IgD-negative memory B cell (primary cell): ENCODE measurements around the gene CD83. TPM values are rescaled to one million over a fixed set of nuclear protein-coding genes. Genes with fewer than 3 reads are reported as not detected.

Source experiments
- H3K27ac Mint-ChIP-seq, 3 donors: one replicate each; pipeline ENCODE4 v1.8.0; 2020 to 2022; ENCODE audit warnings: mild to moderate bottlenecking in 3 of 3, mixed read lengths in 3 of 3, moderate library complexity in 1 of 3
- H3K27me3 Mint-ChIP-seq: one replicate; pipeline ENCODE4 v1.8.0; 2021; ENCODE audit warnings: mixed read lengths
- H3K36me3 Mint-ChIP-seq: one replicate; pipeline ENCODE4 v1.8.0; 2020; ENCODE audit warnings: mild to moderate bottlenecking, mixed read lengths
- H3K4me1 Mint-ChIP-seq, 3 donors: one replicate each; pipeline ENCODE4 v1.8.0; 2020 to 2022; ENCODE audit warnings: mixed read lengths in 3 of 3, mild to moderate bottlenecking in 1 of 3
- H3K4me3 Mint-ChIP-seq, 4 donors: one replicate each; pipeline ENCODE4 v1.8.0; 2020 to 2022; ENCODE audit warnings: mild to moderate bottlenecking in 4 of 4, mixed read lengths in 4 of 4, moderate library complexity in 3 of 4
- H3K9me3 Mint-ChIP-seq, 3 donors: one replicate each; pipeline ENCODE4 v1.8.0; 2020 to 2021; ENCODE audit warnings: mixed read lengths in 3 of 3, mild to moderate bottlenecking in 1 of 3
- polyA plus RNA-seq: library from polyadenylated mRNA; unstranded; fragments of 300-500 nt; fragmentation: Illumina TruSeq; gene quantifications from one replicate; pipeline ENCODE4 v1.2.3, GENCODE V29; 2021

CD83 gene
- polyA plus RNA-seq, 1 donor from 2014 or later: 43.8 TPM

GRCh38 chr6:14159090-14159489 lies 41.5 kb downstream of the CD83 start:
- Mint-ChIP-seq H3K9me3 (peaks cover 0 to 12% (median 2%) of the 10 kb centered on the region in 3 donors), H3K4me3 (no peak overlapping the region), H3K4me1 (peaks cover 0 to 2% (median 0%) of the 10 kb centered on the region in 3 donors), H3K36me3 (peaks cover 6% of the 10 kb centered on the region), H3K27ac (no peak overlapping the region), H3K27me3 (no peaks in the 10 kb centered on the region)

GRCh38 chr6:14162826-14163225 lies 45.3 kb downstream of the CD83 start:
- Mint-ChIP-seq H3K9me3 (peaks cover 0 to 17% (median 2%) of the 10 kb centered on the region in 3 donors), H3K27ac (no peak overlapping the region), H3K4me1 (peaks cover 0 to 2% (median 0%) of the 10 kb centered on the region in 3 donors), H3K36me3 (peaks cover 10% of the 10 kb centered on the region), H3K27me3 (no peaks in the 10 kb centered on the region), H3K4me3 (no peak overlapping the region)

GRCh38 chr6:14165091-14165490 lies 47.5 kb downstream of the CD83 start:
- H3K27me3 Mint-ChIP-seq: no peaks in the 10 kb centered on the region
- no peak overlapping the region for H3K4me3 Mint-ChIP-seq
- H3K9me3 Mint-ChIP-seq: peaks cover 0 to 23% (median 10%) of the 10 kb centered on the region in 3 donors
- no peak overlapping the region for H3K27ac Mint-ChIP-seq
- H3K4me1 Mint-ChIP-seq: peaks cover 0 to 2% (median 0%) of the 10 kb centered on the region in 3 donors
- peaks cover 12% of the 10 kb centered on the region for H3K36me3 Mint-ChIP-seq

- H3K36me3 Mint-ChIP-seq: peaks cover 15% of the 10 kb centered on the region
- no peak overlapping the region for H3K27ac Mint-ChIP-seq
These were observed 49.3 kb downstream of the CD83 start for GRCh38 chr6:14166839-14167238.

GRCh38 chr6:14170128-14170527 lies 52.6 kb downstream of the CD83 start:
- peaks cover 0 to 41% (median 16%) of the 10 kb centered on the region in 3 donors for H3K9me3 Mint-ChIP-seq
- no peak overlapping the region for H3K27ac Mint-ChIP-seq
- H3K36me3 Mint-ChIP-seq: peaks cover 13% of the 10 kb centered on the region
- no peak overlapping the region for H3K4me3 Mint-ChIP-seq
- no peaks in the 10 kb centered on the region for H3K4me1 Mint-ChIP-seq
- H3K27me3 Mint-ChIP-seq: no peaks in the 10 kb centered on the region

More at GRCh38 chr6:14166839-14167238, 49.3 kb downstream of the CD83 start:
- Mint-ChIP-seq H3K4me3 (no peak overlapping the region), H3K4me1 (peaks cover 0 to 2% (median 0%) of the 10 kb centered on the region in 3 donors), H3K27me3 (no peaks in the 10 kb centered on the region), H3K9me3 (peaks cover 0 to 37% (median 14%) of the 10 kb centered on the region in 3 donors)

GRCh38 chr6:14172562-14172961 lies 55.0 kb downstream of the CD83 start:
- Mint-ChIP-seq H3K4me3 (no peak overlapping the region), H3K4me1 (no peaks in the 10 kb centered on the region), H3K27ac (no peak overlapping the region), H3K9me3 (peaks cover 0 to 39% (median 16%) of the 10 kb centered on the region in 3 donors), H3K36me3 (peaks cover 13% of the 10 kb centered on the region), H3K27me3 (no peaks in the 10 kb centered on the region)

- Mint-ChIP-seq H3K9me3 (peaks cover 0 to 24% (median 9%) of the 10 kb centered on the region in 3 donors), H3K36me3 (peaks cover 13% of the 10 kb centered on the region), H3K4me1 (no peaks in the 10 kb centered on the region), H3K27me3 (no peaks in the 10 kb centered on the region), H3K27ac (no peak overlapping the region), H3K4me3 (no peak overlapping the region)
These were observed 56.7 kb downstream of the CD83 start for GRCh38 chr6:14174226-14174625.

- H3K4me1 Mint-ChIP-seq: no peaks in the 10 kb centered on the region
- H3K4me3 Mint-ChIP-seq: no peak overlapping the region
- H3K36me3 Mint-ChIP-seq: peaks cover 14% of the 10 kb centered on the region
- H3K27ac Mint-ChIP-seq: no peak overlapping the region
- no peaks in the 10 kb centered on the region for H3K27me3 Mint-ChIP-seq
- H3K9me3 Mint-ChIP-seq: peaks cover 0 to 19% (median 5%) of the 10 kb centered on the region in 3 donors
These were observed 57.4 kb downstream of the CD83 start for GRCh38 chr6:14174996-14175395.

GRCh38 chr6:14176429-14176828 lies 58.9 kb downstream of the CD83 start:
- H3K27me3 Mint-ChIP-seq: no peaks in the 10 kb centered on the region
- H3K36me3 Mint-ChIP-seq: peaks cover 12% of the 10 kb centered on the region
- H3K4me1 Mint-ChIP-seq: no peaks in the 10 kb centered on the region
- no peak overlapping the region for H3K27ac Mint-ChIP-seq
- no peak overlapping the region for H3K4me3 Mint-ChIP-seq
- H3K9me3 Mint-ChIP-seq: peaks cover 0 to 7% (median 1%) of the 10 kb centered on the region in 3 donors

- no peaks in the 10 kb centered on the region for H3K4me1 Mint-ChIP-seq
- H3K4me3 Mint-ChIP-seq: no peak overlapping the region
These were observed 60.0 kb downstream of the CD83 start for GRCh38 chr6:14177413-14178082.

GRCh38 chr6:14178083-14178445 lies 60.5 kb downstream of the CD83 start:
- peaks cover 12% of the 10 kb centered on the region for H3K36me3 Mint-ChIP-seq
- H3K4me3 Mint-ChIP-seq: no peak overlapping the region
- no peaks in the 10 kb centered on the region for H3K4me1 Mint-ChIP-seq
- H3K27ac Mint-ChIP-seq: no peak overlapping the region
- no peaks in the 10 kb centered on the region for H3K27me3 Mint-ChIP-seq
- no peaks in the 10 kb centered on the region for H3K9me3 Mint-ChIP-seq

More at GRCh38 chr6:14177413-14178082, 60.0 kb downstream of the CD83 start:
- Mint-ChIP-seq H3K36me3 (peaks cover 12% of the 10 kb centered on the region), H3K27ac (no peak overlapping the region), H3K27me3 (no peaks in the 10 kb centered on the region), H3K9me3 (peaks cover 0 to 3% (median 0%) of the 10 kb centered on the region in 3 donors)

GRCh38 chr6:14180609-14181008 lies 63.0 kb downstream of the CD83 start:
- Mint-ChIP-seq H3K36me3 (peaks cover 14% of the 10 kb centered on the region), H3K4me3 (no peak overlapping the region), H3K9me3 (peaks cover 0 to 4% (median 0%) of the 10 kb centered on the region in 3 donors), H3K27ac (no peak overlapping the region), H3K27me3 (no peaks in the 10 kb centered on the region), H3K4me1 (no peaks in the 10 kb centered on the region)

- Mint-ChIP-seq H3K36me3 (peaks cover 9% of the 10 kb centered on the region), H3K27me3 (no peaks in the 10 kb centered on the region), H3K27ac (peak overlapping the region in 1 of 3 donors; percentile 43), H3K4me1 (no peaks in the 10 kb centered on the region), H3K9me3 (peaks cover 0 to 4% (median 0%) of the 10 kb centered on the region in 3 donors), H3K4me3 (no peak overlapping the region)
These were observed 65.3 kb downstream of the CD83 start for GRCh38 chr6:14182916-14183315.
